HG03558 (cell line): ENCODE data around the gene RBP2.
"Not testable (repeated sequence)": the region's sequence is repeated elsewhere in the genome, so short reads cannot be mapped to it uniquely, and the experiment has no call there.

ENCODE experiments used
- ATAC-seq: cut with Tn5 transposase; IDR thresholded peaks from one replicate; pipeline ENCODE4 v1.9.1; 2021; ENCODE audit warnings: moderate number of reproducible peaks; ENCODE audit not compliant: unreplicated experiment; ENCODE audit errors: extremely low read depth

The RBP2 gene

GRCh38 chr3:139448104-139448503 lies 28.2 kb downstream of the RBP2 start:
- no peak for ATAC-seq

- no peak for ATAC-seq
These were observed 28.8 kb downstream of the RBP2 start for GRCh38 chr3:139447486-139447885.

- ATAC-seq = no peak
These were observed 31.9 kb downstream of the RBP2 start for GRCh38 chr3:139444446-139444845.

- no peak for ATAC-seq
These were observed 33.1 kb downstream of the RBP2 start for GRCh38 chr3:139443186-139443585.

GRCh38 chr3:139441656-139442055 lies 34.7 kb downstream of the RBP2 start:
- ATAC-seq = no peak

- no peak for ATAC-seq
These were observed 35.4 kb downstream of the RBP2 start for GRCh38 chr3:139440639-139441556.

GRCh38 chr3:139439278-139439677 lies 37.0 kb downstream of the RBP2 start:
- ATAC-seq = no peak

GRCh38 chr3:139434764-139435307 lies 41.5 kb downstream of the RBP2 start:
- no peak for ATAC-seq

GRCh38 chr3:139434228-139434627 lies 42.1 kb downstream of the RBP2 start:
- ATAC-seq = no peak

- ATAC-seq = no peak
These were observed 43.2 kb downstream of the RBP2 start for GRCh38 chr3:139433089-139433488.

GRCh38 chr3:139430493-139430892 lies 45.8 kb downstream of the RBP2 start:
- no peak for ATAC-seq

GRCh38 chr3:139427283-139428060 lies 48.8 kb downstream of the RBP2 start:
- ATAC-seq = peak; percentile 70

GRCh38 chr3:139425745-139426400 lies 50.4 kb downstream of the RBP2 start:
- ATAC-seq = no peak

- ATAC-seq = no peak
These were observed 53.1 kb downstream of the RBP2 start for GRCh38 chr3:139423232-139423631.

- ATAC-seq = no peak
These were observed 54.9 kb downstream of the RBP2 start for GRCh38 chr3:139421460-139421859.

- ATAC-seq = no peak
These were observed 55.3 kb downstream of the RBP2 start for GRCh38 chr3:139421040-139421439.

GRCh38 chr3:139418144-139418543 lies 58.2 kb downstream of the RBP2 start:
- no peak for ATAC-seq

- ATAC-seq = no peak
These were observed 60.0 kb downstream of the RBP2 start for GRCh38 chr3:139416275-139416674.

- no peak for ATAC-seq
These were observed 61.6 kb downstream of the RBP2 start for GRCh38 chr3:139414608-139415224.

- not testable (repeated sequence) for ATAC-seq
These were observed 63.4 kb downstream of the RBP2 start for GRCh38 chr3:139412891-139413290.
